GM18502 (cell line): ENCODE measurements around the gene GPR176.

ENCODE experiments used
- ATAC-seq: cut with Tn5 transposase; IDR thresholded peaks from one replicate; pipeline ENCODE4 v1.9.1; 2021; ENCODE audit warnings: mild to moderate bottlenecking; ENCODE audit not compliant: unreplicated experiment, poor library complexity

The GPR176 gene

DNA sequence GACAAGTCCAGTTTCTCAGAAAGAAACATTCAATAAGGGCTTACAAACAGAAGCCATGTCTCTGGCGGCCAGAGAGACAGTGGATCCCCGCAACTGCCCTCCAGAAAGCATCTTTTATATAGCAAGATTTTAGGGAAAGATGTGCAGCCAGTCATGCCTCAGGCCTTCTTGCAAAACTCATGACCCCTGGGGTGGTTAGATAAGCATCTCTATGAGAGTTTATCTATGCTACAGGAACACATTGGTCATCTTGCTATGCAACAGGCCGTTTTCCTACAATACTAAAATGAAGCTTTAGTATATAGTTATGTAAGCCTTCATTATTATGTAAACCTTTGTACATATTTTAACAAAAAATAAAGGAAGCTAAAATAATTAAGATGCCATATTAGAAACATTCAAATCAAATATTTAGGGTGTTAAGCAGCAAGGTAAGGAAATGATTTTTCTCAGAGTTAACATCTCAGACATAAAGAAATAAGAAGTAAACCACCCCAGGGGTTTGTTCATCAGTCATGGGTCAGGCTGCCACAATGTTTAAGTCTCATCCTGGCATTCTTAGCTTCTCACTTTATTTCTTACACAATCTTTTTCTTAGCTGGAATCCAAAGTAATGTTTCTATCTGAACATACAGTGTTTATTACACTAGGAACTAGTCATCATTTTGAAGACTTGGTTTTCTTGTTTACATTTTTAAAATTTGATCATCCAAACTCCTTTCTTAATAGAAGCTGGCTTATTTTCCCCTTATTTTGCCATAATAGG lies 131.1 kb downstream of the GPR176 start:
- no peak for ATAC-seq

DNA sequence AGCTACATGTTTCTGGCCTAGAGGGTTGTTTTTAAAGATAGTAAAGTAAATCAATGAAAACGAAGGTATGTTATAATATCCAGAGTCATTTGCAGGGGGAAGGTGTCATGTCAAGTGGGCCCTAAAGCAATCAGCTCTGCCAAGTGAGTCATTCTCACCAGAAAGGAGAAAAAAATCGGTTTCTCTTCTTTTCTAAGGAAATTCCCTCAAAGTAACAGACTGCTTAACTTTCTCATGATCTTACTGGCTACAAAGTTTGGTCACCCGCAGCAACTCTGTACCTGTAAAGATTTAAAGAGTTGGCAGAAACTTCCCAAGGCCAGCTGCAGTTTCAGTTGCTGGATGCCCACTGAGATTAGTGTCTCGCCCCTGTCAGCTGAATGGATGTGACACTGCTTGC lies 132.0 kb downstream of the GPR176 start:
- ATAC-seq = peak; percentile 69

DNA sequence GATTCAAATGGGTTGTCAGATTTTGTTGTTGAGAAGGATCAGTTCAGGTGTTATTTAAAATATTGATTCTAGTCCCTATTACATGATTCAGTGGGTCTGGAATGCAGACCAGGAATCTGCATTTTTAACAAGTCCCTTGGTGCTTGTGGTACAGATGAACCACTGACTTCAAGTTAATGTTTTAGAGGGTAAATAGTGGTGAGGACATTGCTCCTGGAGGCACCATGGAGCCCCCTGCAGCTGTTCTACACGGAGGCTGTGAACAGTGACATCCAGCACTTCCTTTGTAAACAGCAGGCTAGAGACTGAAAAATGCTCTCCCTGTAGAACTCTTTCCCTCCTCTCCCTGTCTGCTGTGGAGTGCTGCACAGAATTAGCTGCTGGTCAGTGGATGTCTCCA lies 132.6 kb downstream of the GPR176 start:
- no peak for ATAC-seq

DNA sequence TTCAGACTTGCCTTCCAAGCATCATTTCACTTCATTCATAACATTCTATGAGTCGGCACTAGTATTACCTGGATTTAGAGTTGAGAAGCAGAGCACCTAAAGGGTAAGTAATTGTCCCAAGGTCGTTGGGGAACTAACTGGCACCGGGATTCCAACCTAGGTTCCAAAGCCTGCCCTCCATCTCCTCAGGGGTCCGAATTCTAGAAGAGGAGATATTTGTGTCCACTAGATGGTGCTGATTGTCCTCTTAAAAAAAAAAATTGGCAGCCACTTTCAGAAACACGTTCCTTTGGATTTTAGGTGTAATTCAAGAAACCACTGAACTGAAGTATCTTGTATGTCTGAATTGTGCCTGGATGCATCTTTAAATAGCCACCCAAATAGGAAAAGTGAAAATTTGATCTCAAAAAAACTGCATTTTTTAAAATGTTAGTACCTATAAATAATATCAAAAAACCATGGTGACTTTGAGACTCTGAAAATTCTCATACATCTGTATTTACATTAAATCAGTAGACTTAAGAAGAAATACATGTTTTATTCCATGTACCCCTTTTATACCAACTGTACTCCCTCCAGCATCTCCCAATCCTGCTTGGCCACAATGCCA lies 133.5 kb downstream of the GPR176 start:
- no peak for ATAC-seq

DNA sequence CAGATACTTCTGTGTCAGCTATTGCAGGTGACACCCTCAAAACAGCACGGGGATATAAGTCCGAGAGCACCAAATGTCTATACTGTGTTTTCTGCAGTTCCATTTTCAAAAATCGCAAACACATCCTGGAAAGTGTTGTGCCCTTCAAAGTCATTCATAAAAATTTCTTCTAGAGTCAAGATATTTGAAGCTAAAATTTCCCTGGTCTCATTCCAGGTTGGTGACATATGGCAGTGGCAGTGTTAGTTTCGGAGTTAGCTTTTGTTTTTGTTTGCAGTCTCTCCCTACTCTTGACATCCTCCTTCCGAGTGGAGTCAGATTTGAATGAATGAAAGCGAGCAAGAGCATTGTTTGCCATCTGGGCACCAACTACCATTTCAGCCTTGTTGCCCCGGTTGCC lies 134.2 kb downstream of the GPR176 start:
- no peak for ATAC-seq

DNA sequence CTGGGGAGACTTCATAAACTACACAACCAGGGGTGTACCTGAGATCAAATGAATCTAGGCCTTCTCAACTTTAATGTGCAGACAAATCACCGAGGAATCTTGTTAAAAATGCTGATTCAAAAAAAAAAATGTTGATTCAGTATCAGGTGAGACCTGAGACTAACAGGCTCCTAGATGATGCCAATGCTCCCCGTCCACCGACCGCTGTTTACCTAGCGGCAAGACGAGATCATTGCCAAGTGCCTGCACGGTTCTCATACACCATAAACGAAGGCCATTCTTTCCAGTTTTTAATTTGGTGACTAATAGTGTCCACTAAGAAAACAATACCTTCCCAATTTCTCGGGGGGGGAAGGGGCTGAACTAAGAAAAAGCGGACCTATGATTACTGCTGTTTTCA lies 134.9 kb downstream of the GPR176 start:
- no peak for ATAC-seq

DNA sequence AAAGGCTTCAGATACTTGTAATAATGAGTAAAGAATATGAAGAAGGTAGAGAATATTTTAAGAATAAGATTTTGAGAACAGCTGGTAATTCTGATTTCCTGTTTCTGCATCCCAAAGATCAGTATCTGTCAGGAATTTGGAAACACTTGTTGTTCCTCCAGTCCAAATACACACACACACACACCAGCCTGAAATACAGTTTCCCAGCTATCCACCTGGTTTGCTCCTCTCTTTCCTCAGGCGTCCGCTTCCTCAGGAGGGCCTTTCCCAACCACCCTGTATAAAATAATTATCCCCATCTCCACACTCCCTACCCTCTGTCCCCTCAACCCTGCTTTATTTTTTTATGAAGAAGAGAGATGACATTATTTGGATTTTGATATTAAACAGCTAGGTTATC lies 135.4 kb downstream of the GPR176 start:
- no peak for ATAC-seq

DNA sequence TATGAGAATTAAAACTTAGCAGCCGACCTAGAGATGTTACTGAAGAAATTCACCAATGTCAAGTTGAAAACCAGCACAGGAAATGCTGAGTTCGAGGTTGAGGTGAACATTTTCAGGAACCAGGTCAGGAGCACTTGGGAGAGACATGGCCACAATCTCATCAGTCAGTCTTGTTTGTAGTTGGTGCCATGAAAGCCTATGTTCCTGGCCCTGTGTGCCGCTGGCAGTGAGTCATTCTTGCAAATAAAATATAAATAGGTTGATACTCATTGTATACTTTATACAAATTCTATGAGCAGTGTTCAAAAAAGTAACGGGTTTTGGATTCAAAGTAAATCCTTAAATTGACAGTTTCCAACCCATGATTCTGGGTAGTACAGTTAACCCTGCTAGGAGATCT lies 135.9 kb downstream of the GPR176 start:
- ATAC-seq = no peak

DNA sequence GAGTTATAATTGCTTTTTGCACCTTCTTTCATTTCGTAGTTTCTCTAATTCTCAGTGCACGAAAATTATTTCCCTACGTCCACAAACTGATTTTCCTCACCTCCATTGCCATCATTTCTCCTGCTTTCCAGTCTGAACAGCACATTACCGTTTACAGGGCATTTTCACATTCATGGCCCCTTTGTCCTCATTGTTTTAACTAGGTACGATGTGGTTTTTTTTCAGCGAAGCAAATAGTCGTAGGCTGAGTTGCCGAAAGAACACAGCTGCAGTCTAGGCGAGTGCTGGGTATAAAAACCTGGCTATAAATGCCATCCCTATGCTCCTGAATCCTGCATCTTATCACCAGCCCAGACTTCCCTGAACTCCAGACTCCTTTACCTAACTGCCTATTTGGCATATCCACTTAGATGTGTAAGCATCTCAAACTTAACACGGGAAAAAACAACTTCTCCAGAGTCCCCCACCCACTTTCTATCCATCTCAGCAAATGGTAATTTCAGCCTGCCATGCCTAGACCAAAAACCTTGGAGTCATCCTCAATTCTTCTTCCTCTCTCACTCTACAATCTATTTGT lies 136.7 kb downstream of the GPR176 start:
- ATAC-seq = no peak

DNA sequence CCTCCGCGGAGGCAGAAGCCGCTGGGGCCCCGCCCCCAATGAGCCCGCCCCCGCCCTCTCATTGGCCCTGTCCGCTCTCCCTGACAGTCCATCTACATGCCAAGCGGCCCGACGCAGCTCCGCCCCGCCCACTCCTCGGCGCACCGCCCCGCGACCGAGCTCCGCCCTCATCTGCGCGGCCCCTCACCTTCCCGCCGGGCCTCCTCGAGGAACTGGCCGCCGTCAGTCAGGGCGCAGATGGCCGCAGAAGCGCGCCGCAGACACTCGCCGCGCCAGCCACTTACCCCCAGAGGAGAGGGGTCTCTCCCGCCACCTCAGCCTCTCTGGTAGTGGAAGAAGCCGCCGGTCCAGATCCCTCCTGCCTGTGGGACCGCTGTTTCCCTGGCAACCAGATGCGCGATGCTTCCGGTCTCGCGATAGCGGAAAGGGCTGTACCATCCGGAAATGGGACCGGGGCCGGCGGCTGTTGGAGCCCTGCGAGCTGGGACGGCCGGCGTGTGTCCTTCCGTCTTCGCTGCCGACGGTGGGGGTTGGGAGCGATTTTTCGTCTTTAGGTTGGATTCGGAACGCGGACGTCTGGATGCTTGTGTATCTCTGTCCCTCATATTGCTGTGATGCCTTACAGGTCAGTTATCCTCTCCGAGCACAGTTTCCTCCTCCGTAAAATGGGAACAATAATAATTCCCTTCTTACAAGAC lies 137.5 kb downstream of the GPR176 start, which contains the start of gene FSIP1:
FSIP1 (minus strand) TSS at position 401 of the 698 bp plus-strand sequence. CDS start 6,317 bp downstream, outside the sequence.
- peak; percentile 98 for ATAC-seq

DNA sequence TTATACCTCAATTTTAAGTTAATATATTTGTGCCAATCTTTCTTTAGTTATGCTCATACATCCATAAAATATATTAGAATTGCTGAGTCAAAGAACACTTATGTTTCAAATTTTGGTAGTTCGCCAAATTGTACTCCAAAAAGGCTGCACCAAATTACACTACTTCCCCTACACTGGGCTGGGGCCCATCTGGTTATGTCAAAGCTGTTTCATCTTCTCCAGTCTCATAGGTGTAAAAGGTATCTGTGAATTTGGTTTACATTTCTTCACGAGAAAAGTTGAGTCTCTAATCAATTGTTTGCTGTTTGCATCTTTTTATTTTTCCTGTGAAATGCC lies 138.1 kb downstream of the GPR176 start:
- ATAC-seq = no peak

DNA sequence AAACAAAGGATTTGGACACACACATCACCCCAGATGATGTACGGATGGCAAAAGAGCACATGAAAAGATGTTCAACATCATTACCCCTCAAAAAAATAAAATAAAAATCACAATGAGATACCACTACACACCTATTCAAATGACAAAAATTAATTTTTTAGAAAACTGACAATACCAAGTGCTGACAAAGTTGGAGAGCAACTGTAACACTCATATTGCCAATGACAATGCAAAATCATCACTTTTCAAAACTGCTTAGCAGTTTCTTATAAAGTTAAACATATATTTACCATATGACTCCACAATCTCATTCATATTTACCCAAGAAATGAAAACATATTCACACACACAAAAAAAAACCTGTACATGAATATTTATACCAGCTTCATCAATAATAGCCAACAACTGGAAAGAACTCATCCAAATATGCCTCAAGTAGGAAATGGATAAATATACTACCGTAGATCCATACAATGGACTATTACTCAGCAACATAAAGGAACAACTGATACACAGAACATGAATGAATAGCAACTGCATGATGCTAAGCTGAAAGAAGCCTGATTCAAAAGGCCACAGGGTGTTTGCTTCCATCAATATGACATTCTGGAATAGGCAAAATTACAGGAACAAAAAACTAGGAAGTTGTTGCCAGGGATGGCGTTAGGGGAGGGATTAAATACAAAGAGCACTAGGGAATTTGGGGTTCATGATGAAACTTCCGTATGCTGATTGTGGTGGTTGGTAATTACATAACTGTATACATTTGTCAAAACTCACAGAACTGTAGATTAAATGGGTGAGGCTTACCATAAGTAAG lies 138.7 kb downstream of the GPR176 start:
- ATAC-seq = no peak

DNA sequence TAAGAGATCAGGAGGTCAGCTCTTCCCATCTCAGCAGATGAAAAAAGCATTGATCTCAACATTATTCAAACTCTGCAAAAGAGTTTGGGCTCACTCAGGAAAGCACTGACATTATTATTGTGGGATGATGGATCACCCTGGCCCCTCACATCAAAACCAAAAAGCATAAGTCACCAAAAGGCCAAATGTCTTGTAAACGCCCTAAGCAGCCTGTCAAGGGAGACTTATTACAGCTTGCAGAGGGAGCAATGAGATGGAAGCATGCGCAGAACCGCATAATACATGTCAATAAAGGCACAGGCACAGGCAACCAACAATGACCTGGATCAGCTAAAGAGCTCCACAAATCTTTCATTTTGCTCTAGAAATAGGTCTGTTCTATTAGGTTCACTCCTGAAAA lies 142.0 kb downstream of the GPR176 start:
- no peak for ATAC-seq

DNA sequence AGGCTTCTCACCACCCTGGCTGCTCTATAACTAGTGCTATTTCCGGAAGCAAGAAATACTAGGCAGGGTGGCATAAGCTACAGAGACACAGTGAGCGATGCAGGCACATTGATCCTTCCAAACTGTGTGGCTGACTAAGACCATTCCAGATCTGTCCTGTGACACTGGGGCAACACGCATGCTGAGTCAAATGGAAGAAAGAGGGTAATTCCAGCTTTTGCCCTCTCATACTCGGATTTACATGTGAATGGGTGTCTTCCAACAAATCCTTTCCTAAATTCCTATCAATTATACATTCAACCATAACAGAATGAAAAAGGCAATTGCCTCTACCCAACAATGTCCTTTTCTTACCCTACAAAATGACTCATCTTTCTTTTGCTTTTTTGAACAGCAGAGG lies 142.6 kb downstream of the GPR176 start:
- no peak for ATAC-seq

DNA sequence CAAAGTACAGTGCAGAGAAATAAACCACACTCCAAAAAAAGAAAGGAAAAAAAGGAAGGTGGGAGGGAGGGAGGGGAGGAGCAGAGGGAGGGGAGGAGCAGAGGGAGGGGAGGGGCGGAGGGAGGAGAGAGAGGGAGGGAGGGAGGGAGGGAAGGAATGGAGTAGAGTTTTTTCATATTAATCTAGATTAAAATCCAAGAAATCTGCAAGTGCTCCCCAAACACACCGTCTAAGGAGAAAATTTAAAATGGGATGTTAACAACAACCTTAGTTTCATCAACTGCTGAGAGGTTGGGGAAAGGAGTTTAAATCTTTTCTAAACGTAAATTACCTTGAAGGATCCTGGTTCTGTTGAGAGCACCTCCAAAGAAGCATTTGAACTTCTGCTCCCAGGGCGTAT lies 144.0 kb downstream of the GPR176 start:
- no peak for ATAC-seq

DNA sequence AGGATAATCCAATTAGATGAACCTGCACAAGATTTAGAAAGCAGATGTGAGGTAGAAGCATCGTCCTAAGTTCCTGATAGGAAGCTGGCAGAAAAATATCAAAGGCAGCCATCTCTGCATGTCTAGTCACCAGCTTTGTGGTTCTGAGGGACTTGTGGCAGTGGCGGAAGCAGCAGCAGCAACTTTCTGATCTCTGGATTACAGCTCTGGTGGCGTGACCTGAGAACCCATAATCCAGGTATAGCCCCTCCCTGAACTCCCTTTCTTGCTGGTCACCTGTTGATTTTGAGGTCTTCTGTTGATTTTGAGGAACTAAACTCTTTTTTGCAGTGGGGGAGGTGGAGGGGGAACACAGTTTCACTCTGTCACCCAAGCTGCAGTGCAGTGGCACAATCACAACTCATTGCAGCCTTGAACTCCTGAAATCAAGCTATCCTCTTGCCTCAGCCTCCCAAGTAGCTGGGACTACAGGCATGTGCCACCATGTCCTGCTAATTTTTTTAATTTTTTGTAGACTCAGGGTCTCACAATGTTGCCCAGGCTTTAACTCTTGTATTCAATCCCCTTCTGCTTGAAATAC lies 145.3 kb downstream of the GPR176 start:
- ATAC-seq = peak; percentile 55

DNA sequence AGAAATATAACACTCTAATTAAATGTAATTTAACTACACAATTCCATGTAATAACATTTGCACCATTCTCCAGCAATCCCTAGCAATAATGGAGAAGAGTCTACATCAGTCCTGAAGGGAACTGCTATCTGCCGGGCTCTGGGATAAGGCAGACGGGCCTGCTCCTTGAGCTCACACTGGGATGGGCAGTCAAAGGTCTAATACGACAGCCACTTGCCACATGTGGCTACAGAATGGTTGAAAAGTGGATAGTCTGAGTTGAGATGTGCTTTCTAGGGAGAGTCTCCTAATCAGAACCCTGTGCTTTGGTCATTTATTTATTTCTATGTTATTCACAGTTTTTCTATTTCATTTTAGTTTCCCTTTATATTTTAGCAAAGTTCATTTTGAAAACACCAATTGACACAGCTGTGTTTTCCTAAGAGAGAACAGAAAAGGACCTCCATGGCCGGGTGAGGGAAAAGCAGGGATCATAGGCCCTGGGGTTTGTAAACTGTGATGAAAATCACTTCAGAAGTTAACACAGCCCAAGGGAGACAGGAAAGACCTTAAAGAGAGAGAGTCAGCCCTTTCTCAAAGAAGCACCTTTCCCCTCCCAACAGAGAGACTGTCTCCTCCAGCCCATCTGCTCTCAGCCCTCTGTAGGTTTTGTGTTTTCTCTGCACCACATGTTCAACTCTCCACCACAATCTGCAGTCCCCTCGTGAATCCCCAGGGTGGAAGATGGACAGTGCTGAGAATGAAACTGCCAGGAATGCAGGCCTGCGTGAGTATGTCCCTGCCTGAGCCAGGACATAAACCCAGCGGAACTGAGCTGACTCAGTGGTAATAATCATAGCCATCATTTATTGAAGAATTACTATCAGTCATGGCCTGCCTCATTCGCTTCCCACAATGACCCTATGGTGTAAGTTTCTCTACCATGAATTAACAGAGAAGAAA lies 149.0 kb downstream of the GPR176 start:
- ATAC-seq = no peak

DNA sequence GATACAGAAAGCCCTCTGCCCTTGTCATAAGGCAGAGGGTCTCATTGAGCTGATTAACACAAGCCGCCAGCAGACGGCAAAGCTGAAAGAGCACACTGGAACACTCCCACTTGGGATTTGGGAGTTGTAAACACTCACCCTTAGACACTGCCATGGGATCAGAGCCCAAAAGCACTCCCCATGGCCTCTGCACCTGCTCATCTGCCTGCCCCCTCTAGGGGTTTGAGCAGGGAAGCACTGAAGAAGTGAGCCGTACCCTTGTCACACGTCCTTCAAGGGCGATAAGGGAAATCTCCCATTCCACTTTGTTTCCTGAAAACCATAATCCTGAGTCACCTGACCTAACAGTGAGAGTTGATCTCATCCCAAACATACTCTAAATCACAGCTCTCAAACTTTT lies 152.1 kb downstream of the GPR176 start:
- ATAC-seq = no peak

DNA sequence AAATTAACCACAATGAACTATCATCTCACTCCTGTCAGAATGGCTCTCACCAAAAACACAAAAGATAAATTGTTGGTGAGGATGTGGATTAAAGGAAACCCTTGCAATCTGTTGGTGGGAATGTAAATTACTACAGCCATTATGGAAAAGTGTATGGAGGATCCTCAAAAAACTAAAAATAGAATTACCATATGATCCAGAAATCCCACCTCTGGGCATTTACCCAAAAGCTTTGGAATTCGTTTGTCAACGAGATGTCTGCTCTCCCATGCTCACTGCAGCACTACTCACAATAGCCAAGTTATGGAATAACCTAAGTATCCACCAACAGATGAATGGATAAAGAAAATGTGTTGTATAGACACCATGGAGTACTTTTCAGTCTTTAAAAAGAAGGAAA lies 159.1 kb downstream of the GPR176 start:
- ATAC-seq = no peak
